IMR-90 (cell line): ENCODE measurements around the gene RIPPLY3.

Experiments used
- BHLHE40 ChIP-seq: fragments of 150-350 bp; IDR thresholded peaks from 2 replicates; pipeline ENCODE4 v1.6.1; 2016; ENCODE audit warnings: mild to moderate bottlenecking, low read depth, low read length
- CEBPB ChIP-seq: IDR thresholded peaks from 2 replicates; pipeline ENCODE4 v1.6.1; 2012; ENCODE audit warnings: low read depth, low read length, improper control_type of control experiment
- FOS ChIP-seq: fragments of 150-350 bp; IDR thresholded peaks from 2 replicates; pipeline ENCODE4 v1.6.1; 2016; ENCODE audit warnings: low read depth, low read length
- MAFK ChIP-seq: IDR thresholded peaks from 2 replicates; pipeline ENCODE4 v1.6.1; 2012; ENCODE audit warnings: low read depth, low read length, improper control_type of control experiment
- MAZ ChIP-seq: IDR thresholded peaks from 2 replicates; pipeline ENCODE4 v1.6.1; 2012; ENCODE audit warnings: low read depth, mild to moderate bottlenecking, low read length, improper control_type of control experiment, moderate library complexity, borderline replicate concordance
- NFE2L2 ChIP-seq: fragments of 150-350 bp; IDR thresholded peaks from 2 replicates; pipeline ENCODE4 v1.6.1; 2016; ENCODE audit warnings: low read depth, mild to moderate bottlenecking, low read length
- POLR2A ChIP-seq: IDR thresholded peaks from 2 replicates; pipeline ENCODE4 v1.6.1; 2012; ENCODE audit warnings: mild to moderate bottlenecking, low read depth, low read length
- RAD21 ChIP-seq: IDR thresholded peaks from 2 replicates; pipeline ENCODE4 v1.6.1; 2012; ENCODE audit warnings: low read length, improper control_type of control experiment
- RCOR1 ChIP-seq: IDR thresholded peaks from 2 replicates; pipeline ENCODE4 v1.6.1; 2012; ENCODE audit warnings: mild to moderate bottlenecking, low read length, improper control_type of control experiment; ENCODE audit not compliant: insufficient replicate concordance
- RFX5 ChIP-seq: IDR thresholded peaks from 2 replicates; pipeline ENCODE4 v1.8.0; 2012; ENCODE audit warnings: low read depth, mild to moderate bottlenecking, low read length, moderate library complexity
- TF ChIP-seq, protein P1 (sequence below): conservative IDR thresholded peaks from 2 replicates; pipeline ENCODE4 v1.5.1; 2012; ENCODE audit warnings: mild to moderate bottlenecking, low read depth, low read length, improper control_type of control experiment
- TF ChIP-seq, protein P2 (sequence below): fragments of 150-350 bp; IDR thresholded peaks from 2 replicates; pipeline ENCODE4 v1.6.1; 2016; ENCODE audit warnings: low read depth, mild to moderate bottlenecking, low read length, moderate library complexity, borderline replicate concordance
- TF ChIP-seq, protein P3 (sequence below): fragments of 150-350 bp; IDR thresholded peaks from 2 replicates; pipeline ENCODE4 v1.6.1; 2017; ENCODE audit warnings: mild to moderate bottlenecking, antibody characterized with exemption, low read length, low read depth

DNA sequence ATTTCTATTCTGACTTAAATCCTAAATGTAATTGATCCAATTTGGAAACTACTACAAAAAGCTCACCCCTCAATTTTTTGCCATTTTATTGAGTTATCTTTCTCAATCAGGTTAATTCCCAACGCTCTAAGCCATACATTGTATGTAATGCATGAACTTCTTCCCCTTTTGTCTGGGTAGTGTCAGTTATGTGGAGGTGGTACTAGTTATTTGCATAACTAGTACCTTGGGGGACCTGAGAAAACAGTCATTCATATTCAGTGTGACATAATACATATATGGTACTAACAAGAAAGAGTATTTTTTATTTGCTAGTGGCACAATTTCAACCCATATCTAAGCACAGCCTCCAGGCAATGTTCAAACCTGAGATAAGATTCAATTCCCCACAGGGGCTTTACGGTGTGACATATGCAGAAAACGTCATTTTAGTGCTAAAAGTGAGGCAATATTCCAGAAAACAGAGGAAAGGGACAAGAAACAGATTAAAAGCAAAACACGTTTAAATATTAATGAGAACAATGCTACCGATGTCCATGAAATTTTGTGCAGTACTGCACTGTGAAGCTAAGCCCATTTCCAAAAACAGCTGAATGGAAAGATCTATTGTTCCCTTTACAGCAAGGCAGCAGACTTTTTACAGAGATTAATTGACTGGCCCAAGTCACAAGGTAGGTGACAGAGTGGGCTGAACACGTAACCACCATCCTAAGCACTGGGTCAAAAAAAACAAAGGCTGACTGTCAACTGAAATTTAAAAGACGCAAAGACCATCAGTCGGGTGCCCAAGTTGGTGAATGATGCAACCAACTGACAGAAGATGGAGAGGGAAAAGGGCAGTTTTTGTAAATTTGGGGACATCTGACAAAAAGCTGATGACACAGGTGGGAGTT lies 41.4 kb upstream of the RIPPLY3 start:
- TF ChIP-seq, protein P1, sequence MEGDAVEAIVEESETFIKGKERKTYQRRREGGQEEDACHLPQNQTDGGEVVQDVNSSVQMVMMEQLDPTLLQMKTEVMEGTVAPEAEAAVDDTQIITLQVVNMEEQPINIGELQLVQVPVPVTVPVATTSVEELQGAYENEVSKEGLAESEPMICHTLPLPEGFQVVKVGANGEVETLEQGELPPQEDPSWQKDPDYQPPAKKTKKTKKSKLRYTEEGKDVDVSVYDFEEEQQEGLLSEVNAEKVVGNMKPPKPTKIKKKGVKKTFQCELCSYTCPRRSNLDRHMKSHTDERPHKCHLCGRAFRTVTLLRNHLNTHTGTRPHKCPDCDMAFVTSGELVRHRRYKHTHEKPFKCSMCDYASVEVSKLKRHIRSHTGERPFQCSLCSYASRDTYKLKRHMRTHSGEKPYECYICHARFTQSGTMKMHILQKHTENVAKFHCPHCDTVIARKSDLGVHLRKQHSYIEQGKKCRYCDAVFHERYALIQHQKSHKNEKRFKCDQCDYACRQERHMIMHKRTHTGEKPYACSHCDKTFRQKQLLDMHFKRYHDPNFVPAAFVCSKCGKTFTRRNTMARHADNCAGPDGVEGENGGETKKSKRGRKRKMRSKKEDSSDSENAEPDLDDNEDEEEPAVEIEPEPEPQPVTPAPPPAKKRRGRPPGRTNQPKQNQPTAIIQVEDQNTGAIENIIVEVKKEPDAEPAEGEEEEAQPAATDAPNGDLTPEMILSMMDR = no peak
- no peak for TF ChIP-seq POLR2A
- no peak for TF ChIP-seq RCOR1
- TF ChIP-seq CEBPB = 0 out of 2 replicates have a peak, but pooled peaks have one; percentile 32
- TF ChIP-seq MAFK = no peak
- TF ChIP-seq RFX5 = no peak
- TF ChIP-seq, protein P2, sequence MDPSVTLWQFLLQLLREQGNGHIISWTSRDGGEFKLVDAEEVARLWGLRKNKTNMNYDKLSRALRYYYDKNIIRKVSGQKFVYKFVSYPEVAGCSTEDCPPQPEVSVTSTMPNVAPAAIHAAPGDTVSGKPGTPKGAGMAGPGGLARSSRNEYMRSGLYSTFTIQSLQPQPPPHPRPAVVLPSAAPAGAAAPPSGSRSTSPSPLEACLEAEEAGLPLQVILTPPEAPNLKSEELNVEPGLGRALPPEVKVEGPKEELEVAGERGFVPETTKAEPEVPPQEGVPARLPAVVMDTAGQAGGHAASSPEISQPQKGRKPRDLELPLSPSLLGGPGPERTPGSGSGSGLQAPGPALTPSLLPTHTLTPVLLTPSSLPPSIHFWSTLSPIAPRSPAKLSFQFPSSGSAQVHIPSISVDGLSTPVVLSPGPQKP = no peak
- no peak for TF ChIP-seq MAZ
- no peak for TF ChIP-seq BHLHE40
- TF ChIP-seq, protein P3, sequence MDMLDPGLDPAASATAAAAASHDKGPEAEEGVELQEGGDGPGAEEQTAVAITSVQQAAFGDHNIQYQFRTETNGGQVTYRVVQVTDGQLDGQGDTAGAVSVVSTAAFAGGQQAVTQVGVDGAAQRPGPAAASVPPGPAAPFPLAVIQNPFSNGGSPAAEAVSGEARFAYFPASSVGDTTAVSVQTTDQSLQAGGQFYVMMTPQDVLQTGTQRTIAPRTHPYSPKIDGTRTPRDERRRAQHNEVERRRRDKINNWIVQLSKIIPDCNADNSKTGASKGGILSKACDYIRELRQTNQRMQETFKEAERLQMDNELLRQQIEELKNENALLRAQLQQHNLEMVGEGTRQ = no peak
- no peak for TF ChIP-seq NFE2L2
- TF ChIP-seq RAD21 = no peak
- TF ChIP-seq FOS = no peak
